HepG2 (cell line): ENCODE measurements around the gene FXYD5. TPM values are rescaled to one million over a fixed set of nuclear protein-coding genes. Genes with fewer than 3 reads are reported as not detected.
"Not testable (repeated sequence)": the region's sequence is repeated elsewhere in the genome, so short reads cannot be mapped to it uniquely, and the experiment has no call there.

Experiments used
- CEBPG ChIP-seq: IDR thresholded peaks from 2 replicates; pipeline ENCODE4 v1.6.1; 2016
- ERF ChIP-seq: IDR thresholded peaks from 2 replicates; pipeline ENCODE4 v1.6.1; 2018; ENCODE audit warnings: missing biosample characterization, missing genetic modification reagents
- FOXK1 ChIP-seq: sonication (generic); formaldehyde crosslinking; IDR thresholded peaks from 2 replicates; pipeline ENCODE4 v1.4.0; 2020; ENCODE audit warnings: low read depth, missing genetic modification reagents, borderline replicate concordance
- FOXP1 ChIP-seq, 2 experiments: fragments of 450-650 bp in 1 of 2; IDR thresholded peaks; 2 replicates each; pipeline ENCODE4 v1.6.1; 2017 to 2018; ENCODE audit warnings: antibody characterized with exemption in 1 of 2
- GABPA ChIP-seq, 2 experiments: IDR thresholded peaks; 2 replicates each; pipeline ENCODE4 v1.6.1; 2011 to 2016; ENCODE audit warnings: low read depth in 2 of 2, low read length in 1 of 2, missing biosample characterization in 1 of 2, missing genetic modification characterization in 1 of 2
- GZF1 ChIP-seq: sonication (generic); formaldehyde crosslinking; IDR thresholded peaks from 2 replicates; pipeline ENCODE4 v1.5.1; 2020; ENCODE audit warnings: mild to moderate bottlenecking, missing genetic modification reagents
- HOXA3 ChIP-seq: sonication (generic); formaldehyde crosslinking; IDR thresholded peaks from 2 replicates; pipeline ENCODE4 v1.5.0; 2020; ENCODE audit warnings: missing genetic modification reagents
- JUND ChIP-seq: sonication (generic); formaldehyde crosslinking; IDR thresholded peaks from 2 replicates; pipeline ENCODE4 v1.8.0; 2022; ENCODE audit warnings: mild to moderate bottlenecking, missing genetic modification reagents
- KAT8 ChIP-seq: IDR thresholded peaks from 2 replicates; pipeline ENCODE4 v1.6.1; 2016; ENCODE audit warnings: missing genetic modification reagents, missing compliant biosample characterization
- MEIS1 ChIP-seq: sonication (generic); formaldehyde crosslinking; IDR thresholded peaks from 2 replicates; pipeline ENCODE4 v1.9.0; 2021; ENCODE audit warnings: mild to moderate bottlenecking, missing genetic modification reagents, moderate library complexity, borderline replicate concordance
- NONO ChIP-seq, 2 experiments: fragments of 450-650 bp in 1 of 2; sonication (generic) in 1 of 2; formaldehyde crosslinking in 1 of 2; IDR thresholded peaks in 1 of 2; conservative IDR thresholded peaks in 1 of 2; 2 replicates each; pipeline versions ENCODE4 v1.6.1 to v1.8.0; 2017 to 2022; ENCODE audit warnings: mild to moderate bottlenecking in 1 of 2, missing genetic modification reagents in 1 of 2, moderate library complexity in 1 of 2
- POLR2G ChIP-seq: fragments of 200-400 bp; formaldehyde crosslinking; IDR thresholded peaks from 2 replicates; pipeline ENCODE4 v1.6.1; 2018; ENCODE audit warnings: mild to moderate bottlenecking, low read depth, low read length, moderate library complexity
- RBFOX2 ChIP-seq: fragments of 200-400 bp; formaldehyde crosslinking; IDR thresholded peaks from 2 replicates; pipeline ENCODE4 v1.6.1; 2017; ENCODE audit warnings: low read depth, mild to moderate bottlenecking, low read length
- TEAD3 ChIP-seq: optimal IDR thresholded peaks from 2 replicates; pipeline ENCODE3; 2016; ENCODE audit warnings: borderline replicate concordance
- ZBTB7A ChIP-seq: sonication (generic); formaldehyde crosslinking; IDR thresholded peaks from 2 replicates; pipeline ENCODE4 v1.8.0; 2022; ENCODE audit warnings: mild to moderate bottlenecking, missing genetic modification reagents
- ZNF292 ChIP-seq: sonication (generic); formaldehyde crosslinking; IDR thresholded peaks from 2 replicates; pipeline ENCODE4 v1.8.1; 2022; ENCODE audit warnings: mild to moderate bottlenecking, low read depth, missing genetic modification reagents, borderline replicate concordance
- ZNF557 ChIP-seq: sonication (generic); formaldehyde crosslinking; IDR thresholded peaks from 2 replicates; pipeline ENCODE4 v1.4.0; 2020; ENCODE audit warnings: missing genetic modification reagents
- ZNF607 ChIP-seq: sonication (generic); formaldehyde crosslinking; IDR thresholded peaks from 2 replicates; pipeline ENCODE4 v1.5.1; 2020; ENCODE audit warnings: missing genetic modification reagents, mild to moderate bottlenecking, borderline replicate concordance
- ZNF747 ChIP-seq: sonication (generic); formaldehyde crosslinking; IDR thresholded peaks from 2 replicates; pipeline ENCODE4 v1.8.1; 2023; ENCODE audit warnings: missing genetic modification reagents, mild to moderate bottlenecking, borderline replicate concordance
- ZNF788 ChIP-seq: sonication (generic); formaldehyde crosslinking; IDR thresholded peaks from 2 replicates; pipeline ENCODE4 v1.5.0; 2020; ENCODE audit warnings: mild to moderate bottlenecking, missing genetic modification reagents, borderline replicate concordance
- polyA plus RNA-seq, 8 experiments: library from polyadenylated mRNA; depleted of rRNA in 3 of 8; stranded (reverse) in 7 of 8; unstranded in 1 of 8; fragments of >200 nt; fragmentation: Illumina TruSeq in 4 of 8; extraction: Trizol in 4 of 8; gene quantifications; 2 replicates each; pipeline versions ENCODE4 v1.2.1 to v1.2.3, GENCODE V29; 2011 to 2016; ENCODE audit warnings: low read depth in 4 of 8, missing spikeins in 1 of 8, mixed read lengths in 1 of 8; ENCODE audit not compliant: insufficient read depth in 1 of 8
- total RNA-seq, 5 experiments: library from RNA; depleted of rRNA; stranded (reverse); fragments of >200 nt; fragmentation: Illumina TruSeq; extraction: Trizol; gene quantifications; 2 replicates each; pipeline ENCODE4 v1.2.3, GENCODE V29; 2016; ENCODE audit warnings: low read depth in 1 of 5
- TF ChIP-seq, protein P1 (sequence below): sonication (generic); formaldehyde crosslinking; IDR thresholded peaks from 2 replicates; pipeline ENCODE4 v1.4.0; 2020; ENCODE audit warnings: missing genetic modification reagents
- TF ChIP-seq, protein P2 (sequence below): sonication (generic); formaldehyde crosslinking; IDR thresholded peaks from 2 replicates; pipeline ENCODE4 v1.4.0; 2020; ENCODE audit warnings: low read depth, mild to moderate bottlenecking, missing genetic modification reagents
- TF ChIP-seq, protein P3 (sequence below): sonication (generic); formaldehyde crosslinking; IDR thresholded peaks from 2 replicates; pipeline ENCODE4 v1.5.1; 2020; ENCODE audit warnings: missing genetic modification reagents, mild to moderate bottlenecking, borderline replicate concordance

FXYD5 gene
- total and polyA plus RNA-seq, 2 of the 13 experiments (the other 11 are each of a cell fraction or from before 2014, with no cell fraction given): 0.65 TPM; not detected in 1

DNA sequence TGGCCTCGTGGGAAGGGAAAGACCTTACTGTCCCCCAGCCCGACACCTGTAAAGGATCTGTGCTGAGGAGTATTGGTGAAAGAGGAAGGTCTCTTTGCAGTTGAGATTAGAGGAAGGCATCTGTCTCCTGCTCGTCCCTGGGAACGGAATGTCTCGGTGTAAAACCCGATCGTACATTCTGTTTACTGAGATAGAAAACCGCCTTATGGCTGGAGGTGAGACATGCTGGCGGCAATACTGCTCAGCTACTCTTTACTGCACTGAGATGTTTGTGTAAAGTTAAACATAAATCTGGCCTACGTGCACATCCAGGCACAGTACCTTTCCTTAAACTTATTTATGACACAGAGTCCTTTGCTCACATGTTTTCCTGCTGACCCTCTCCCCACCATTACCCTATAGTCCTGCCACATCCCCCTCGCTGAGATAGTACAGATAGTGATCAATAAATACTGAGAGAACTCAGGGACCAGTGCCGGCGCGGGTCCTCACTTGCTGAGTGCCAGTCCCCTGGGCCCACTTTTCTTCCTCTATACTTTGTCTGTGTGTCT, 24.7 kb upstream of the FXYD5 start (continued):
- TF ChIP-seq, protein P1, sequence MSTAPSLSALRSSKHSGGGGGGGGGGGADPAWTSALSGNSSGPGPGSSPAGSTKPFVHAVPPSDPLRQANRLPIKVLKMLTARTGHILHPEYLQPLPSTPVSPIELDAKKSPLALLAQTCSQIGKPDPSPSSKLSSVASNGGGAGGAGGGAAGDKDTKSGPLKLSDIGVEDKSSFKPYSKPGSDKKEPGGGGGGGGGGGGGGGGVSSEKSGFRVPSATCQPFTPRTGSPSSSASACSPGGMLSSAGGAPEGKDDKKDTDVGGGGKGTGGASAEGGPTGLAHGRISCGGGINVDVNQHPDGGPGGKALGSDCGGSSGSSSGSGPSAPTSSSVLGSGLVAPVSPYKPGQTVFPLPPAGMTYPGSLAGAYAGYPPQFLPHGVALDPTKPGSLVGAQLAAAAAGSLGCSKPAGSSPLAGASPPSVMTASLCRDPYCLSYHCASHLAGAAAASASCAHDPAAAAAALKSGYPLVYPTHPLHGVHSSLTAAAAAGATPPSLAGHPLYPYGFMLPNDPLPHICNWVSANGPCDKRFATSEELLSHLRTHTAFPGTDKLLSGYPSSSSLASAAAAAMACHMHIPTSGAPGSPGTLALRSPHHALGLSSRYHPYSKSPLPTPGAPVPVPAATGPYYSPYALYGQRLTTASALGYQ (CRISPR knock-in tag): peak; percentile 41; the same call in 1 of the 2 replicates
- peak; percentile 49; the same call in 1 of the 2 replicates for TF ChIP-seq RBFOX2
- TF ChIP-seq HOXA3 (CRISPR knock-in tag): peak; percentile 73; the same call in 1 of the 2 replicates
- TF ChIP-seq CEBPG: peak; percentile 28; the same call in 1 of the 2 replicates
- TF ChIP-seq MEIS1 (CRISPR knock-in tag): peak; percentile 55; the same call in 1 of the 2 replicates
- TF ChIP-seq NONO (IDR thresholded peaks at IDR 0.05); FOXP1 (IDR thresholded peaks at IDR 0.05); GABPA (IDR thresholded peaks at IDR 0.05; ENCODE audit: low read depth, low read length): not testable (repeated sequence)
- TF ChIP-seq NONO (CRISPR knock-in tag; conservative IDR thresholded peaks at IDR 0.05): peak; percentile 54; the same call in 1 of the 2 replicates
- peak; percentile 52 for TF ChIP-seq ZNF747 (CRISPR knock-in tag)
- TF ChIP-seq ZNF607 (CRISPR knock-in tag): 0 out of 2 replicates have a peak, but pooled peaks have one; percentile 48
- TF ChIP-seq ZNF557 (CRISPR knock-in tag): peak; percentile 45; the same call in 1 of the 2 replicates
- TF ChIP-seq FOXP1 (CRISPR knock-in tag; IDR thresholded peaks at IDR 0.05): peak; percentile 74
- TF ChIP-seq KAT8 (CRISPR knock-in tag): peak; percentile 46; the same call in 1 of the 2 replicates
- 0 out of 2 replicates have a peak, but pooled peaks have one; percentile 26 for TF ChIP-seq FOXK1 (CRISPR knock-in tag)
- 0 out of 2 replicates have a peak, but pooled peaks have one; percentile 46 for TF ChIP-seq GABPA (CRISPR knock-in tag; IDR thresholded peaks at IDR 0.05; ENCODE audit: low read depth)
- peak; percentile 74; the same call in 1 of the 2 replicates for TF ChIP-seq ZBTB7A (CRISPR knock-in tag)
- TF ChIP-seq, protein P2, sequence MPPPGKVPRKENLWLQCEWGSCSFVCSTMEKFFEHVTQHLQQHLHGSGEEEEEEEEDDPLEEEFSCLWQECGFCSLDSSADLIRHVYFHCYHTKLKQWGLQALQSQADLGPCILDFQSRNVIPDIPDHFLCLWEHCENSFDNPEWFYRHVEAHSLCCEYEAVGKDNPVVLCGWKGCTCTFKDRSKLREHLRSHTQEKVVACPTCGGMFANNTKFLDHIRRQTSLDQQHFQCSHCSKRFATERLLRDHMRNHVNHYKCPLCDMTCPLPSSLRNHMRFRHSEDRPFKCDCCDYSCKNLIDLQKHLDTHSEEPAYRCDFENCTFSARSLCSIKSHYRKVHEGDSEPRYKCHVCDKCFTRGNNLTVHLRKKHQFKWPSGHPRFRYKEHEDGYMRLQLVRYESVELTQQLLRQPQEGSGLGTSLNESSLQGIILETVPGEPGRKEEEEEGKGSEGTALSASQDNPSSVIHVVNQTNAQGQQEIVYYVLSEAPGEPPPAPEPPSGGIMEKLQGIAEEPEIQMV (CRISPR knock-in tag): 0 out of 2 replicates have a peak, but pooled peaks have one; percentile 33
- 0 out of 2 replicates have a peak, but pooled peaks have one; percentile 31 for TF ChIP-seq GZF1 (CRISPR knock-in tag)
- TF ChIP-seq TEAD3 (CRISPR knock-in tag): peak; percentile 63
- 0 out of 2 replicates have a peak, but pooled peaks have one; percentile 11 for TF ChIP-seq JUND (CRISPR knock-in tag)
- peak; percentile 47; the same call in 1 of the 2 replicates for TF ChIP-seq ZNF292 (CRISPR knock-in tag)
- TF ChIP-seq, protein P3, sequence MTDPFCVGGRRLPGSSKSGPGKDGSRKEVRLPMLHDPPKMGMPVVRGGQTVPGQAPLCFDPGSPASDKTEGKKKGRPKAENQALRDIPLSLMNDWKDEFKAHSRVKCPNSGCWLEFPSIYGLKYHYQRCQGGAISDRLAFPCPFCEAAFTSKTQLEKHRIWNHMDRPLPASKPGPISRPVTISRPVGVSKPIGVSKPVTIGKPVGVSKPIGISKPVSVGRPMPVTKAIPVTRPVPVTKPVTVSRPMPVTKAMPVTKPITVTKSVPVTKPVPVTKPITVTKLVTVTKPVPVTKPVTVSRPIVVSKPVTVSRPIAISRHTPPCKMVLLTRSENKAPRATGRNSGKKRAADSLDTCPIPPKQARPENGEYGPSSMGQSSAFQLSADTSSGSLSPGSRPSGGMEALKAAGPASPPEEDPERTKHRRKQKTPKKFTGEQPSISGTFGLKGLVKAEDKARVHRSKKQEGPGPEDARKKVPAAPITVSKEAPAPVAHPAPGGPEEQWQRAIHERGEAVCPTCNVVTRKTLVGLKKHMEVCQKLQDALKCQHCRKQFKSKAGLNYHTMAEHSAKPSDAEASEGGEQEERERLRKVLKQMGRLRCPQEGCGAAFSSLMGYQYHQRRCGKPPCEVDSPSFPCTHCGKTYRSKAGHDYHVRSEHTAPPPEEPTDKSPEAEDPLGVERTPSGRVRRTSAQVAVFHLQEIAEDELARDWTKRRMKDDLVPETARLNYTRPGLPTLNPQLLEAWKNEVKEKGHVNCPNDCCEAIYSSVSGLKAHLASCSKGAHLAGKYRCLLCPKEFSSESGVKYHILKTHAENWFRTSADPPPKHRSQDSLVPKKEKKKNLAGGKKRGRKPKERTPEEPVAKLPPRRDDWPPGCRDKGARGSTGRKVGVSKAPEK (CRISPR knock-in tag): peak; percentile 84; the same call in 1 of the 2 replicates
- TF ChIP-seq ZNF788 (CRISPR knock-in tag): peak; percentile 65; the same call in 1 of the 2 replicates
- TF ChIP-seq POLR2G: peak; percentile 60
- peak; percentile 38; the same call in 1 of the 2 replicates for TF ChIP-seq ERF (CRISPR knock-in tag)
